Chondrocyte (in vitro differentiated cells): ENCODE data around the gene HGF. TPM values are rescaled to one million over a fixed set of nuclear protein-coding genes. Genes with fewer than 3 reads are reported as not detected.

Experiments used
- DNase-seq: peaks from one replicate; pipeline ENCODE4 v3.0.0; 2021; ENCODE audit warnings: mixed read lengths, low spot score
- H3K27ac Mint-ChIP-seq: one replicate; pipeline ENCODE4 v1.8.0; 2021; ENCODE audit warnings: mild to moderate bottlenecking, moderate library complexity, mixed read lengths; ENCODE audit not compliant: unreplicated experiment
- H3K27me3 Mint-ChIP-seq: 2 replicates; pipeline ENCODE4 v1.8.0; 2021; ENCODE audit warnings: low read depth, mixed read lengths
- H3K36me3 Mint-ChIP-seq: 2 replicates; pipeline ENCODE4 v1.8.0; 2021; ENCODE audit warnings: low read depth, mixed read lengths
- H3K4me1 Mint-ChIP-seq: 2 replicates; pipeline ENCODE4 v1.8.0; 2021; ENCODE audit warnings: low read depth, mild to moderate bottlenecking, mixed read lengths
- H3K4me3 Mint-ChIP-seq: one replicate; pipeline ENCODE4 v1.8.0; 2021; ENCODE audit warnings: mild to moderate bottlenecking, moderate library complexity, mixed read lengths; ENCODE audit not compliant: unreplicated experiment
- H3K9me3 Mint-ChIP-seq: 2 replicates; pipeline ENCODE4 v1.8.0; 2021; ENCODE audit warnings: low read depth, mixed read lengths
- total RNA-seq: library from RNA; stranded (reverse); gene quantifications from 3 replicates; pipeline ENCODE4 v1.2.1, GENCODE V29; 2021
- TF ChIP-seq, protein P1 (sequence below): fragments of 200-600 bp; sonication (generic); IDR thresholded peaks from 2 replicates; pipeline ENCODE4 v1.5.0; 2021; ENCODE audit warnings: antibody characterized with exemption, mild to moderate bottlenecking, moderate library complexity

HGF gene
- total RNA-seq, 1 donor from 2014 or later: 3.7 TPM

- Mint-ChIP-seq H3K9me3 (no peaks in the 10 kb centered on the region), H3K27me3 (no peaks in the 10 kb centered on the region), H3K36me3 (peaks cover 5% of the 10 kb centered on the region), H3K4me1 (peaks cover 41% of the 10 kb centered on the region), H3K27ac (no peak overlapping the region), H3K4me3 (no peak overlapping the region)
- no peak for DNase-seq
- TF ChIP-seq, protein P1, sequence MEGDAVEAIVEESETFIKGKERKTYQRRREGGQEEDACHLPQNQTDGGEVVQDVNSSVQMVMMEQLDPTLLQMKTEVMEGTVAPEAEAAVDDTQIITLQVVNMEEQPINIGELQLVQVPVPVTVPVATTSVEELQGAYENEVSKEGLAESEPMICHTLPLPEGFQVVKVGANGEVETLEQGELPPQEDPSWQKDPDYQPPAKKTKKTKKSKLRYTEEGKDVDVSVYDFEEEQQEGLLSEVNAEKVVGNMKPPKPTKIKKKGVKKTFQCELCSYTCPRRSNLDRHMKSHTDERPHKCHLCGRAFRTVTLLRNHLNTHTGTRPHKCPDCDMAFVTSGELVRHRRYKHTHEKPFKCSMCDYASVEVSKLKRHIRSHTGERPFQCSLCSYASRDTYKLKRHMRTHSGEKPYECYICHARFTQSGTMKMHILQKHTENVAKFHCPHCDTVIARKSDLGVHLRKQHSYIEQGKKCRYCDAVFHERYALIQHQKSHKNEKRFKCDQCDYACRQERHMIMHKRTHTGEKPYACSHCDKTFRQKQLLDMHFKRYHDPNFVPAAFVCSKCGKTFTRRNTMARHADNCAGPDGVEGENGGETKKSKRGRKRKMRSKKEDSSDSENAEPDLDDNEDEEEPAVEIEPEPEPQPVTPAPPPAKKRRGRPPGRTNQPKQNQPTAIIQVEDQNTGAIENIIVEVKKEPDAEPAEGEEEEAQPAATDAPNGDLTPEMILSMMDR: no peak
Observed at GRCh38 chr7:81761031-81761430, 8.8 kb downstream of the HGF start.

DNA sequence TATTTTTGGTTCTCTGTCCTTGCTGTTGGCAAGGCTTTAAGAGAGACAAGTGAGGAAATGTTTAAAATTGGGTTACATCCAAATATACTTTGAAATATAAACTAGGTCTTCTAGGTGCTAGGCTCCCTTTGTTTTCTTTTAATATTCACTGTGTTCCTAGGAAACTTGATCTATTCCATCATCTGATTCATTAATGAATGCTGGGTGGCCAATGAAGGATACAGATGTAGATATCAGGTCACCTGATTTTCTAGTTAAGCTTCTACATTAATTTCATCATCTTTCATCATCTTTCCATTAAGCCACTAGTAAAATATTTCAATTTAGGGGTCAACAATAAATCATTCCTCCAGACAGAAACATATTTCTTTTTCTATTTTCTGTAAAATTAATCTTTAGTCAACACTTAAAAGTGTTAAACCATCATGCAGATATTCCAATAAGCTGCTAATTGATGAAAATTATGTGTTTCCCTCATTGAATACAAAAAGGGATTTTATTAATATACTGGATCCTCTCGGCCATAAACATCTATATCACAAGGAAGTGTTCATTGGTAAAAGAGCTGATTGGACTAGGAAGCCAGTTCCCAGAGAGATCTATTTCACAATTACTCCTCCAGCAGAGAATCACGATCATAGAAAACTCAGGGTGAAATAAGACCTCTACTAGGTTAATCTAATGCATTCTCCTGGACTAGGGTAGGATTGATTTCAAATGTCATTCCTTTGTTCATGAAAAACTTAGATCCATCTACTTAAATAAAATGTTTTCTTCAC, 14.7 kb downstream of the HGF start:
- TF ChIP-seq, protein P1: no peak
- no peak for DNase-seq
- H3K4me1 Mint-ChIP-seq: peaks cover 13% of the 10 kb centered on the region

DNA sequence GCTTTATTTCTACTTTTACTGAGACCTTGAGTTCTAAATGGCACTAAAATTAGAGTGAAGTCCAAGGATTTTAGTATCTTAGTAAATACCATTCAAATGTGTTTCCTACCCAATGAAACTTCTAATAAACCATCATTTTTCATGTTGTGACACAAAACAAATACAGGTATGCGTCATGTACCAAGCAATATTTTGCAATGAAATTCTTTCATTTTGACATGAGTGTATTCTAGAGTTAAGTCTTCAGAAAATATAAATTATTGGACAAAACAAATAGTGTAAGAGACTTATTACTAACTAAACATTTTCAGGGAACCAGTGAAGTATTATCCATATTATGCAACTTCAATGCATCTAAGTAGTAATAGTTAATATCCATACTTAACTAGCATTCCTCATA, 16.5 kb downstream of the HGF start:
- no peak for DNase-seq
- no peak overlapping the region for H3K27ac Mint-ChIP-seq
- peaks cover 13% of the 10 kb centered on the region for H3K4me1 Mint-ChIP-seq

More for the DNA sequence above, 14.7 kb downstream of the HGF start:
- no peak overlapping the region for H3K4me3 Mint-ChIP-seq
- peaks cover 2% of the 10 kb centered on the region for H3K36me3 Mint-ChIP-seq
- H3K27me3 Mint-ChIP-seq: no peaks in the 10 kb centered on the region
- H3K9me3 Mint-ChIP-seq: no peaks in the 10 kb centered on the region
- peak overlapping the region; percentile 42 for H3K27ac Mint-ChIP-seq

DNA sequence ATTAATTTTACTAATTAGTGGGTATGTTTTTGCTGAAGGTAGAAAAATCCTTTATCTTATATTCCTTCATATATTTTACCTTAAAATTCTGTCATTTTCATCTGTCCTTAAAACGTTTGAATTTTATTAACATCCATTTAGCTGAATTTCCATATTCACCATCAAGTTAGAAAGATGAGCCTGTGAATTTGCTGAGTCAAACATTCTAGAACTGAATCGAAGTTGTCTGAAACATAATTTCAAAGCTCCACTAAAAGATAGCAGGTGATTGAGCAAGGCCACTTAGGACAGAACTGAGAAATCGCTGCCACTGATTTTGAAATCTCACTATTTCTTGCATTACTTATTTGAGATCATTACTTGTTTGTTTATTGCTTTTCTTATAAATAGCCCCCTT, 17.5 kb downstream of the HGF start:
- DNase-seq: no peak
- no peak overlapping the region for H3K4me3 Mint-ChIP-seq
- H3K27me3 Mint-ChIP-seq: no peaks in the 10 kb centered on the region
- no peak overlapping the region for H3K27ac Mint-ChIP-seq
- TF ChIP-seq, protein P1: no peak
- H3K9me3 Mint-ChIP-seq: no peaks in the 10 kb centered on the region
- H3K4me1 Mint-ChIP-seq: peaks cover 13% of the 10 kb centered on the region
- H3K36me3 Mint-ChIP-seq: peaks cover 4% of the 10 kb centered on the region

More for the DNA sequence above, 16.5 kb downstream of the HGF start:
- Mint-ChIP-seq H3K36me3 (peaks cover 4% of the 10 kb centered on the region), H3K9me3 (no peaks in the 10 kb centered on the region), H3K27me3 (no peaks in the 10 kb centered on the region), H3K4me3 (no peak overlapping the region)
- TF ChIP-seq, protein P1: no peak

DNA sequence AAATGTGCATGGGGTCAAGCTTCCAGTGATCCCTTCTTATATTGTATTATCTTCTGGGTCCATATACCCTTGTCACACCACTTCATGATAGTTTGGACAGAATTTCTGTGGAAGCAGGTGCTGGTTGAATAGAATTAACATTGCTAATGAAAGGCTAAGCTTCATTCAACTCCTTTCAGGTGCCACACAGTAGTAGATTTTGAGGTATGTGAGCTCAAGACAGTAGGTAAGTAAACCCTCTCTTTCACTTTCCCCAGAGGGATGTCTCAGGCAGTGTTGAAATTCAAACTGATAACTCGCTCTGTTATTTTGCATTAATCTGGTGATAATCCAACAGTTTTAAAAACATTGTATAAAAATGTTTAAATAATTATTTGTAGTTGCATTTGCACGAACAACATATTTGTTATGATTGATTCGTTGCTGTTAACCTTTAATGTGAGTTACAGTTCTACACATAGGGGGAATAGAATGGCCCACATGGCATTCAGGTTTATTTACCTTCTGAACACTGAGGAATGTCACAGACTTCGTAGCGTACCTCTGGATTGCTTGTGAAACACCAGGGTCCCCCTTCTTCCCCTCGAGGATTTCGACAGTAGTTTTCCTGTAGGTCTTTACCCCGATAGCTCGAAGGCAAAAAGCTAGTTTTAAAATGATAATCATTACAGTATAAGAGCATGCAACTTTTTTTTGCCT, 18.1 kb downstream of the HGF start:
- DNase-seq: no peak
- H3K4me1 Mint-ChIP-seq: peaks cover 13% of the 10 kb centered on the region
- TF ChIP-seq, protein P1: no peak
- no peak overlapping the region for H3K27ac Mint-ChIP-seq
- H3K27me3 Mint-ChIP-seq: no peaks in the 10 kb centered on the region
- H3K36me3 Mint-ChIP-seq: peaks cover 2% of the 10 kb centered on the region
- H3K4me3 Mint-ChIP-seq: no peak overlapping the region
- no peaks in the 10 kb centered on the region for H3K9me3 Mint-ChIP-seq
